ENCODE data around the gene SCN10A. TPM values are rescaled to one million over a fixed set of nuclear protein-coding genes. Genes with fewer than 3 reads are reported as not detected.

Gene SCN10A
- total and polyA plus RNA-seq, 5 experiments from 2014 or later = not detected

- Mint-ChIP-seq H3K27me3 (peaks cover 1 to 35% (median 11%) of the 10 kb centered on the region in 5 donors), H3K4me1 (no peaks in the 10 kb centered on the region), H3K27ac (peak overlapping the region in 1 of 10 donors; percentile 78), H3K4me3 (no peak overlapping the region), H3K9me3 (no peaks in the 10 kb centered on the region), H3K36me3 (no peaks in the 10 kb centered on the region)
- POLR2A ChIA-PET = no interaction called here
- no peak for ATAC-seq
- no peak for DNase-seq
These were observed 10.0 kb upstream of the SCN10A start for GRCh38 chr3:38826001-38826400.

DNA sequence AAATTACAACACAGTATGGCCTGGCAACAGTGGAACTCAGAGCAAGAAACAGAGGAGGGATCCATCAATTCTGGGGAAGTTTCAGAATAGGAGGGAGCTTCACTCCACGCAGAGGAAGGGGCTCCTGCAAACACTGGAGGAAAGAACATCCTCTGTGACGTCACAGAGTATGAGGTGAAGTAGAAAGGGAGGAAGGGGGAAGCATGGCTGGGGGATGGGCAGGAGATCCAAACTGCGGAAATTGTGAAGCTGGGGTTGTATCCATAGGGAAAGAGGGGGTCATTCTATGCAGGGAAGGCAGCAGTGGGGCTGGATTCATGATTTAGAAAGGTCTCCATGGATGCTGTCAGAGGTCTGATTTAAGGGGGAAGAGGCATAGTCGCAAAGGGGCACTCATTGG, 8.3 kb upstream of the SCN10A start:
- POLR2A ChIA-PET = no interaction called here
- Mint-ChIP-seq H3K9me3 (no peaks in the 10 kb centered on the region), H3K4me3 (no peak overlapping the region), H3K36me3 (no peaks in the 10 kb centered on the region), H3K27me3 (peaks cover 1 to 40% (median 14%) of the 10 kb centered on the region in 5 donors), H3K27ac (no peak overlapping the region), H3K4me1 (no peaks in the 10 kb centered on the region)
- DNase-seq = no peak
- no peak for ATAC-seq

DNA sequence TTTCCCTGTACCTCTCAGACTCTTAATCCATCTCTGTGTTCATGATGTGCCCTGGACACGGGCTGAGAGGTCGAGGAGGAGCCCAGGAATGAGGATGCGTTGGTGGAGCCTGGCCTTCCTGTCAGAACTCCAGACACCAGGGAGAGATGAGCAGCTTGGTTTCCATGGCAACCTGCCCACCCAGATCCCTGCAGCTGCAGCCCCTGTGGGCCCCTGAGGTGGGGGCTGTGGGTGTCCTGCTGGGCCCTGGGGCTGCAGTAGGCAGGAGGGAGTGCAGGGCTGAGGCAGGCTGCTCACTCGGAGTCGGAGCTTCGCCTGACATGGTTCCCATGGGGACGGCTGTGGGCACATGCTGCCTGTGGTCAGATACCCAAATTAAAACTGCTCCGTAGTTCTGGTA, 7.7 kb upstream of the SCN10A start:
- Mint-ChIP-seq H3K9me3 (no peaks in the 10 kb centered on the region), H3K36me3 (no peaks in the 10 kb centered on the region), H3K27me3 (peaks cover 1 to 40% (median 14%) of the 10 kb centered on the region in 5 donors), H3K4me3 (no peak overlapping the region), H3K27ac (no peak overlapping the region), H3K4me1 (no peaks in the 10 kb centered on the region)
- POLR2A ChIA-PET = no interaction called here
- DNase-seq (no peak), ATAC-seq (no peak)

GRCh38 chr3:38823186-38823585, 7.2 kb upstream of the SCN10A start:
- no peaks in the 10 kb centered on the region for H3K36me3 Mint-ChIP-seq
- H3K27me3 Mint-ChIP-seq = peaks cover 1 to 40% (median 11%) of the 10 kb centered on the region in 5 donors
- H3K9me3 Mint-ChIP-seq = no peaks in the 10 kb centered on the region
- no peak for DNase-seq
- H3K4me3 Mint-ChIP-seq = no peak overlapping the region
- H3K4me1 Mint-ChIP-seq = no peaks in the 10 kb centered on the region
- no peak overlapping the region for H3K27ac Mint-ChIP-seq
- POLR2A ChIA-PET = no interaction called here
- ATAC-seq = no peak

DNA sequence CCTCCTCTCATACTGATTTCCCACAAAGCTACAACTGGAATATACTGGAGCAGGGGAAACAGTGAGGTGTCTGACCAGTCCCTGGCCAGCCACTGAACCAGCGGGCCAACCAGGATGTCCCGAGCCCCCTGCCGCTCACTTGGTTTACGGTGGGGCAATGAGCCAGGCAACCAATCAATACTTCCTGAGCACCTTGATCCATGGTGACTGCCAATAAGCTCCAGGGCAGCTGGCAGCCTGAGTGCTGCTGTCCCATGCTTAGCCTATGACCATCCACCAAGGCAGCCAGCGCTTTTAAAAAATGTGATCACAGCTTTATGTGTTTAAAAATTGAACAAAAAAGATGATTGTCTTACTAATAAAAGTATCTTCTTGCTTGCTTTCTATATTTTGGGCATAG, 4.2 kb downstream of the SCN10A start:
- ATAC-seq (no peak), DNase-seq (no peak)
- POLR2A ChIA-PET = no interaction called here
- no peak overlapping the region for H3K4me3 Mint-ChIP-seq
- H3K27ac Mint-ChIP-seq = no peak overlapping the region
- peaks cover 0 to 2% (median 0%) of the 10 kb centered on the region in 4 donors for H3K4me1 Mint-ChIP-seq
- peaks cover 8 to 20% (median 11%) of the 10 kb centered on the region in 5 donors for H3K27me3 Mint-ChIP-seq
- no peaks in the 10 kb centered on the region for H3K36me3 Mint-ChIP-seq
- peaks cover 0 to 4% (median 0%) of the 10 kb centered on the region in 9 donors for H3K9me3 Mint-ChIP-seq

DNA sequence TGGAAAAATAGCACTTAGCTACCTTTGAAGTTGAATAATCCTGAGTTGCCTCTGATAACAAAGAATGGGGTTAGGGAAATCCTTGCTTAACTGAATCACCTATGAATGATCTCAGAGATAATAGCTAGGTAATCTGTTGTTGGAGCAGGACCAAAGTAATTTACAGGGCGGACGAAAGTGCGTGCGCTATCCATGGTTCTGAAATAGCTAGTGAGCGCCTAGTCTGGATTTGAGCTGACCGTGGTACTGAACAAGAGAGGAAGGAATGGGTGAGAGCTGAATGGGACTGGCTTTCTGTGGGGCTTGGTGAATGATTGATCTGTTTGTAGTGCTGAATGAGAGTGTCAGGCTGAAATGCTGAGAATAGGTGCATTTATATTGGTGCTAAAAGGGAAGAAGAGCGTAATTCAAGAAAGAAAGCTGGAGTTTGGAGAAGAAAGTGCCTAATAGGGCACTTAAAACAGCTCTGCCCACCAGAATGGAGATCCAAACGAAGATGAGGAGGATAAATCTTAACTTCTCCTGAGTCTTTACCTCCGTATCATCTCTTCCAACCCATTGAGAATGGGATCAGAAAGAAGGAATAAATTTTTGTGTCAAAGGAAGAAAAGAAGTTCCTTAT, 10.1 kb downstream of the SCN10A start:
- DNase-seq = peak in 5 of 10 donors; percentile 2 to 34 (median 7)
- ATAC-seq = no peak
- Mint-ChIP-seq H3K4me1 (no peaks in the 10 kb centered on the region), H3K4me3 (no peak overlapping the region), H3K27ac (no peak overlapping the region), H3K9me3 (peaks cover 0 to 23% (median 0%) of the 10 kb centered on the region in 9 donors), H3K27me3 (peaks cover 0 to 24% (median 10%) of the 10 kb centered on the region in 5 donors), H3K36me3 (no peaks in the 10 kb centered on the region)
- POLR2A ChIA-PET = no interaction called here

- no peaks in the 10 kb centered on the region for H3K36me3 Mint-ChIP-seq
- no peak for ATAC-seq
- H3K9me3 Mint-ChIP-seq = peaks cover 0 to 23% (median 0%) of the 10 kb centered on the region in 9 donors
- POLR2A ChIA-PET = no interaction called here
- H3K27me3 Mint-ChIP-seq = peaks cover 0 to 24% (median 9%) of the 10 kb centered on the region in 5 donors
- DNase-seq = no peak
- H3K4me1 Mint-ChIP-seq = no peaks in the 10 kb centered on the region
- H3K27ac Mint-ChIP-seq = peak overlapping the region in 1 of 10 donors; percentile 49
- no peak overlapping the region for H3K4me3 Mint-ChIP-seq
These were observed 11.0 kb downstream of the SCN10A start for GRCh38 chr3:38805004-38805403.

DNA sequence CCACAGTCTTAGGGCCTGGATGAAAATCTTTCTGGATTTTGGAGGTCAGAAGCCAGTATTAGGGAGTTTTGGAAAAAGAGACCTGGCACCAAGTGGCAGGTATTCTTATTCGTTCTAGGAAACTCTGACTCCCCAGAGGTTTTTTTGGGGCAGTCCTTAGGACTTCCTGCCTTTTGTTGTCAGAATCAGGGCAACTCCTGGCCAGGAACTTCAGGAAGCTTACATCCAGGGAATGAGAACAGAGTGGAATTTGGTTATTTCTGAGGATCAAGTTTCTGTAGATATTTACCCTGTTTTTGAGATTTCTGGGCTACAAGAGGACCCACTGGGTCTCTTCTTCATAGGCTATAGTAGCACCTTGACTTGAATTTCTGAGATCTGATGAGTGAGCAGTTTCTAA, 15.5 kb downstream of the SCN10A start:
- ATAC-seq (no peak), DNase-seq (no peak)
- no peak overlapping the region for H3K27ac Mint-ChIP-seq
- no peaks in the 10 kb centered on the region for H3K36me3 Mint-ChIP-seq
- H3K9me3 Mint-ChIP-seq = peaks cover 0 to 15% (median 0%) of the 10 kb centered on the region in 9 donors
- POLR2A ChIA-PET = no interaction called here
- peaks cover 10 to 29% (median 12%) of the 10 kb centered on the region in 5 donors for H3K27me3 Mint-ChIP-seq
- no peaks in the 10 kb centered on the region for H3K4me1 Mint-ChIP-seq
- H3K4me3 Mint-ChIP-seq = no peak overlapping the region

- Mint-ChIP-seq H3K27ac (no peak overlapping the region), H3K4me1 (no peaks in the 10 kb centered on the region), H3K4me3 (no peak overlapping the region), H3K27me3 (peaks cover 11 to 18% (median 16%) of the 10 kb centered on the region in 5 donors), H3K36me3 (no peaks in the 10 kb centered on the region), H3K9me3 (no peaks in the 10 kb centered on the region)
- ATAC-seq (no peak), DNase-seq (no peak)
- POLR2A ChIA-PET = no interaction called here
These were observed 22.3 kb downstream of the SCN10A start for GRCh38 chr3:38793721-38794120.

GRCh38 chr3:38792983-38793382, 23.0 kb downstream of the SCN10A start:
- Mint-ChIP-seq H3K27me3 (peaks cover 10 to 18% (median 13%) of the 10 kb centered on the region in 5 donors), H3K4me1 (no peaks in the 10 kb centered on the region), H3K9me3 (no peaks in the 10 kb centered on the region), H3K27ac (no peak overlapping the region), H3K4me3 (no peak overlapping the region), H3K36me3 (no peaks in the 10 kb centered on the region)
- POLR2A ChIA-PET = no interaction called here
- DNase-seq (no peak), ATAC-seq (no peak)

- H3K36me3 Mint-ChIP-seq = peaks cover 0 to 4% (median 0%) of the 10 kb centered on the region in 3 donors
- H3K9me3 Mint-ChIP-seq = peaks cover 0 to 10% (median 5%) of the 10 kb centered on the region in 9 donors
- DNase-seq (no peak), ATAC-seq (no peak)
- POLR2A ChIA-PET = no interaction called here
- peaks cover 3 to 33% (median 15%) of the 10 kb centered on the region in 5 donors for H3K27me3 Mint-ChIP-seq
- no peaks in the 10 kb centered on the region for H3K4me1 Mint-ChIP-seq
- H3K4me3 Mint-ChIP-seq = no peak overlapping the region
- H3K27ac Mint-ChIP-seq = no peak overlapping the region
These were observed 33.9 kb downstream of the SCN10A start for GRCh38 chr3:38782148-38782547.

- DNase-seq (no peak), ATAC-seq (no peak)
- peaks cover 0 to 26% (median 5%) of the 10 kb centered on the region in 3 donors for H3K36me3 Mint-ChIP-seq
- H3K4me3 Mint-ChIP-seq = no peak overlapping the region
- H3K27ac Mint-ChIP-seq = no peak overlapping the region
- H3K9me3 Mint-ChIP-seq = peaks cover 0 to 36% (median 20%) of the 10 kb centered on the region in 9 donors
- H3K27me3 Mint-ChIP-seq = peaks cover 17 to 60% (median 27%) of the 10 kb centered on the region in 5 donors
- POLR2A ChIA-PET = no interaction called here
- no peaks in the 10 kb centered on the region for H3K4me1 Mint-ChIP-seq
These were observed 42.5 kb downstream of the SCN10A start for GRCh38 chr3:38773528-38773927.

- Mint-ChIP-seq H3K36me3 (peaks cover 0 to 6% (median 0%) of the 10 kb centered on the region in 3 donors), H3K27ac (no peak overlapping the region), H3K27me3 (peaks cover 8 to 9% (median 8%) of the 10 kb centered on the region in 5 donors), H3K4me1 (no peaks in the 10 kb centered on the region), H3K4me3 (no peak overlapping the region), H3K9me3 (peaks cover 6 to 22% (median 14%) of the 10 kb centered on the region in 9 donors)
- ATAC-seq = no peak
- DNase-seq = no peak
- POLR2A ChIA-PET = no interaction called here
These were observed 52.4 kb downstream of the SCN10A start for GRCh38 chr3:38763569-38763968.

DNA sequence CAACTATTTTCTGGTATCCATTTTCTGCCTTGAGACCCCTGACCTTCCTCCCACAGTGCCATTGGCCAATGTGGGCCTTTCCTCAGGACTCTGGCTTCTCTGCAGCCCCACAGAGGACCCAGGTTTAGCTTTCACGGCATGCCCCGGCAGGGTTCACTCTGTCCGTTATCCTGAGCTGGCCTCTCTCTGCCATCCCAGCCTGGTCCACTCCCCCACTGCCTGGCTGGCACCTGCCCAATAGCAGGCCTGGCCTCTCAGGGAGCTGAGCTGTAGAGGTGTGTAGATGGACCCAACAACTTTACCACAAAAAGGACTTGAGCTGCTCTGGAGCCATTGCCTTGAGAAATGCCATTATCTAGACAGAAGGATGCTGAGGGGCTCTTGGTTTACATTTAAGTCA, 57.5 kb downstream of the SCN10A start:
- H3K27ac Mint-ChIP-seq = no peak overlapping the region
- POLR2A ChIA-PET = no interaction called here
- ATAC-seq (no peak), DNase-seq (no peak)
- H3K4me3 Mint-ChIP-seq = no peak overlapping the region
- peaks cover 4 to 35% (median 16%) of the 10 kb centered on the region in 5 donors for H3K27me3 Mint-ChIP-seq
- no peaks in the 10 kb centered on the region for H3K36me3 Mint-ChIP-seq
- H3K4me1 Mint-ChIP-seq = no peaks in the 10 kb centered on the region
- peaks cover 0 to 12% (median 2%) of the 10 kb centered on the region in 9 donors for H3K9me3 Mint-ChIP-seq

Measured in naive thymus-derived CD8-positive, alpha-beta T cell (primary cell).